GM21786 (cell line): Measurements from ENCODE around the gene PXN.

Experiments used
- ATAC-seq: cut with Tn5 transposase; IDR thresholded peaks from one replicate; pipeline ENCODE4 v1.9.1; 2021; ENCODE audit not compliant: unreplicated experiment

PXN gene

DNA sequence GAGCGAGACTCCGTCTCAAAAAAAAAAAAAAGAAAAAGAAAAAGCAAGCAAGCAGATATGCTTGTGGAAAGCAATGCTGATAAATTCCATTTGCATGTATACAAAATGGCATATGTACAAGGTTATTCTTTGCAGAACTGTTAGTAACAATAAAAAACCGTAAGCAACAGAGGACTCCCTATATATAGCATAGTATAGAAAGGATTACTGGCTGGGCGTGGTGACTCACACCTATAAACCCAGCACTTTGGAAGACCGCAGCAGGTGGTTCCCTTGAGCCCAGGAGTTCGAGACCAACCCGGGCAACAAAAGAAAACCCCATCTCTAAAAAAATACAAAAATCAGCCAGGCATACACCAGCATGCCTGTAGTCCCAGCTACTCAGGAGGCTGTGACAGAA lies 84.6 kb downstream of the PXN start:
- ATAC-seq = no peak

DNA sequence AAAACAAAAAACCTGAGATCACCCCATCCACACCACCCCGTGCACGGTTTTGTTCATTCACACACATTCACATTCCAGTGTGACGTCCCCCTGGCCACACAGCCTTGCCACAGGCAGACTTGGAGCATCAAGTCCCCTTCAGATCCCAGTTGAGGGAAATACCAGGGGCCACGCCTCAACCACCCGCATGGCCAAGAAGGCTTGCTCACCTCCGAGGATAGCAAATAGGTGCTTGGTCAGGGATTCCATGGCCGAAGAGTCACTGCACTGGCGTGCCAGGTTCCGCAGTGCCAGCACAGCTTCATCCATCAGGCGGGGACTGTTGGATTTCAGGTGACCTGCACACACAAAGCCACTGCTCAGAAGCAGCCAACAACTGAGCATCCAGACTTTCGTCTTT lies 90.0 kb downstream of the PXN start:
- no peak for ATAC-seq

GRCh38 chr12:120175062-120175461 lies 90.5 kb downstream of the PXN start:
- ATAC-seq = no peak

DNA sequence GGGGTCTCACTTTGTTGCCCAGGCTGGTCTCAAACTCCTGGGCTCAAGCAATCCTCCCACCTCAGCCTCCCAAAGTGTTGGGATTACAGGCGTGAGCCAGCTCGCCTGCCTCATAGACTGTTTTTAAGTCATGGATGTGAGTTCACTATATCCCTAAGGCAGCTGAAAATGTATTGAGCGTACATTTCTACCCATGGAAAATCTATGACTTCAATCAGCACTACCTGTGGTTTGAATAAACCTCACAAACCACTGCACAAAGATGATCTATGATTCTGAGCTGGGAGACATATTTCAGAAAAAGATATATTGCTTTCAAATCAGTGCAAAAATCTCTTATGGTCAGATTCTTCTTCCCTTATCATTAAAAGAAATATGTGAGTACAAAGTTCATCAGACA lies 93.5 kb downstream of the PXN start:
- ATAC-seq = no peak

GRCh38 chr12:120170631-120171030 lies 94.9 kb downstream of the PXN start:
- ATAC-seq = no peak

- ATAC-seq = no peak
Measured at GRCh38 chr12:120169946-120170345, 95.6 kb downstream of the PXN start.

DNA sequence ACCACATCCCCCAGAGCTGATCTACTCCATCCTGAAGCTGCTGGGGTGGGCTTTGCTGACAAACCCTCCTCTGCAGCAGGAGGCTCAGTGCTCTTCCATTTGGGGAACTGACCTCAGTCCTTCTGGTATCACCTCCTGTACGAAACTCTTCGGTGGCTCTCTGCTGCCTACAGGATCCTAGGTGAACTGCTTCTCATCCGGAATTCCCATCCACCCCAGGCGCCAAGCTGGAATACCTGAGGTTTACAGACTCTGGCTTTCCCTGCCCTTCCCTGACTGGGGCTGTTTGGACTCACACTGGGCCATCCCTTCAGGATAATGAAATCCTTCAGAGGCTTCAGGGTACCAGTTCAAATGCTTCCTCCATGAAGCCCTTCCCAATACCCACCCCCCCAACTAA lies 97.2 kb downstream of the PXN start:
- no peak for ATAC-seq

GRCh38 chr12:120167529-120168095 lies 97.9 kb downstream of the PXN start:
- no peak for ATAC-seq

- no peak for ATAC-seq
Measured at GRCh38 chr12:120164293-120164692, 101.2 kb downstream of the PXN start.

- no peak for ATAC-seq
Measured at GRCh38 chr12:120162763-120163162, 102.8 kb downstream of the PXN start.

GRCh38 chr12:120161852-120162251 lies 103.7 kb downstream of the PXN start:
- ATAC-seq = no peak
